Measurements from ENCODE around the gene PCNA. TPM values are rescaled to one million over a fixed set of nuclear protein-coding genes. Genes with fewer than 3 reads are reported as not detected.
A peak's percentile ranks its signal among the peaks of the same experiment; 100 is the strongest.

PCNA gene
- total RNA-seq, 1 experiment from 2014 or later, result 274 TPM

GRCh38 chr20:5080384-5080877 is 39.3 kb downstream of the PCNA start:
- Histone ChIP-seq H2AK5ac (ENCODE audit: insufficient read length, low read length) (no peak overlapping the region), H4K20me1 (ENCODE audit: control insufficient read depth, insufficient read depth, insufficient read length) (no peaks in the 10 kb centered on the region), H3K27ac (ENCODE audit: insufficient read length, low read depth, low read length) (no peak overlapping the region), H3K56ac (ENCODE audit: insufficient read length, low read depth, low read length) (no peak overlapping the region), H3K4me1 (ENCODE audit: insufficient read depth, low read length) (no peaks in the 10 kb centered on the region), H3T11ph (ENCODE audit: low read length) (no peak overlapping the region), H3K14ac (ENCODE audit: insufficient read depth, low read length) (no peak overlapping the region), H4K5ac (ENCODE audit: insufficient read length, low read depth, low read length) (no peak overlapping the region), H2BK120ac (ENCODE audit: low read depth, low read length, poor library complexity, severe bottlenecking) (no peak overlapping the region), H4K91ac (ENCODE audit: insufficient read length, low read depth, low read length) (no peak overlapping the region), H3K27me3 (ENCODE audit: insufficient read depth, low read length) (no peaks in the 10 kb centered on the region), H2AFZ (ENCODE audit: low read length) (no peak overlapping the region), H3K79me2 (ENCODE audit: insufficient read depth, low read length) (no peaks in the 10 kb centered on the region), H3K23ac (ENCODE audit: insufficient read length, low read depth, low read length) (no peak overlapping the region), H3K18ac (ENCODE audit: insufficient read length, low read depth, low read length) (no peak overlapping the region), H3K4me2 (ENCODE audit: insufficient read depth, insufficient read length, low read length) (no peak overlapping the region), H3K9ac (ENCODE audit: extremely low read depth, insufficient read length, low read length) (no peak overlapping the region), H3K4ac (ENCODE audit: low read depth, low read length) (no peak overlapping the region), H2BK15ac (ENCODE audit: low read depth, low read length) (no peak overlapping the region), H3K79me1 (ENCODE audit: insufficient read depth, low read depth, low read length, poor library complexity, severe bottlenecking) (no peaks in the 10 kb centered on the region), H4K8ac (replicated peaks; ENCODE audit: insufficient read length, low read depth, low read length) (no peak overlapping the region), H3K23me2 (ENCODE audit: insufficient read length, low read depth, low read length, poor library complexity, severe bottlenecking) (no peaks in the 10 kb centered on the region), H2BK5ac (ENCODE audit: insufficient read length, low read length) (no peak overlapping the region), H2BK12ac (ENCODE audit: insufficient read length, low read depth, low read length) (no peak overlapping the region), H2BK20ac (ENCODE audit: low read depth, low read length, poor library complexity, severe bottlenecking) (no peak overlapping the region), H3K9me3 (ENCODE audit: control insufficient read depth, low read depth, low read length) (no peaks in the 10 kb centered on the region)
- no peaks in the 10 kb centered on the region for H3K9me3 Mint-ChIP-seq
- no peak for DNase-seq
- H3K4me3 Mint-ChIP-seq, result no peak overlapping the region
- TF ChIP-seq CTCF (conservative IDR thresholded peaks at IDR 0.05), result no peak
- peak overlapping the region in 1 of 3 experiments; percentile 53; a peak in 1 of 7 replicates for H3K27ac Mint-ChIP-seq
- no peaks in the 10 kb centered on the region for H3K36me3 Mint-ChIP-seq (ENCODE audit: insufficient read depth in 1 of 3, low read depth in 3 of 3)
- peaks cover 2% of the 10 kb centered on the region; the same call in 1 of the 2 replicates for H3K27me3 Mint-ChIP-seq (ENCODE audit: low read depth)
- WGBS (ENCODE audit: extremely low coverage, insufficient read length, low lambda C conversion rate), result no CpG with 5 or more reads among the region's 10 CpGs
- peaks cover 7% of the 10 kb centered on the region in 2 experiments for H3K4me1 Mint-ChIP-seq

Measured in H9 (cell line).